Panc1 (cell line): Measurements from ENCODE around the gene GOLGA6L10.

Source experiments
- CTCF ChIP-seq: fragments of 450-650 bp; IDR thresholded peaks from 2 replicates; pipeline ENCODE4 v1.5.1; 2017; ENCODE audit warnings: mild to moderate bottlenecking
- POLR2AphosphoS5 ChIP-seq: IDR thresholded peaks from 2 replicates; pipeline ENCODE4 v1.6.1; 2012; ENCODE audit warnings: mild to moderate bottlenecking, low read depth, low read length, moderate library complexity
- REST ChIP-seq, 2 experiments: IDR thresholded peaks; 2 replicates each; pipeline ENCODE4 v1.6.1; 2011 to 2012; ENCODE audit warnings: low read depth in 2 of 2, control low read depth in 1 of 2, low read length in 1 of 2, mild to moderate bottlenecking in 1 of 2, moderate library complexity in 1 of 2; ENCODE audit not compliant: insufficient read depth in 1 of 2
- SIN3A ChIP-seq: IDR thresholded peaks from 2 replicates; pipeline ENCODE4 v1.6.1; 2012; ENCODE audit warnings: low read depth, mild to moderate bottlenecking, low read length, moderate library complexity, borderline replicate concordance; ENCODE audit not compliant: insufficient read depth

- TF ChIP-seq CTCF (no peak), SIN3A (no peak), REST (IDR thresholded peaks at IDR 0.05; ENCODE audit: insufficient read depth in 1 of 2, low read depth in 2 of 2, low read length in 1 of 2) (no peak), POLR2AphosphoS5 (no peak)
Measured at GRCh38 chr15:82298520-82298919, 50.8 kb downstream of the GOLGA6L10 start.
